K562 (cell line): ENCODE data around the gene XYLB. TPM values are rescaled to one million over a fixed set of nuclear protein-coding genes. Genes with fewer than 3 reads are reported as not detected.
A peak's percentile ranks its signal among the peaks of the same experiment; 100 is the strongest.

Experiments
- BCL6 ChIP-seq: fragments of 250-450 bp; sonication (Bioruptor Pico); IDR thresholded peaks from 2 replicates; pipeline ENCODE4 v1.4.0; 2020
- BRF1 ChIP-seq: IDR thresholded peaks from 3 replicates; pipeline ENCODE4 v1.6.1; 2011; ENCODE audit warnings: borderline replicate concordance, mild to moderate bottlenecking; ENCODE audit not compliant: insufficient read length; ENCODE audit errors: extremely low read depth
- CREB1 ChIP-seq, 2 experiments: sonication (generic) in 1 of 2; formaldehyde crosslinking in 1 of 2; IDR thresholded peaks; 2 replicates each; pipeline versions ENCODE4 v1.6.1 to v1.8.0; 2012 to 2022; ENCODE audit warnings: inconsistent platforms in 1 of 2, mild to moderate bottlenecking in 1 of 2, missing genetic modification reagents in 1 of 2, moderate library complexity in 1 of 2
- DMBX1 ChIP-seq: fragments of 250-450 bp; sonication (Bioruptor Pico); IDR thresholded peaks from 2 replicates; pipeline ENCODE4 v1.8.0; 2022; ENCODE audit warnings: inconsistent platforms, mild to moderate bottlenecking, moderate library complexity, borderline replicate concordance
- ELF1 ChIP-seq: fragments of 200-800 bp; sonication (Bioruptor generic); IDR thresholded peaks from 2 replicates; pipeline ENCODE4 v1.6.1; 2016; ENCODE audit warnings: missing genetic modification characterization, missing compliant biosample characterization
- FOXK1 ChIP-seq: sonication (generic); formaldehyde crosslinking; IDR thresholded peaks from 2 replicates; pipeline ENCODE4 v1.8.0; 2022; ENCODE audit warnings: missing genetic modification reagents, mild to moderate bottlenecking, borderline replicate concordance
- MAFK ChIP-seq: IDR thresholded peaks from 2 replicates; pipeline ENCODE4 v1.6.1; 2011; ENCODE audit warnings: low read length, improper control_type of control experiment
- MYNN ChIP-seq, 2 experiments: sonication (generic); formaldehyde crosslinking in 1 of 2; IDR thresholded peaks; 2 replicates each; pipeline versions ENCODE4 v1.5.0 to v1.6.1; 2016 to 2020; ENCODE audit warnings: antibody characterized with exemption in 1 of 2, missing genetic modification reagents in 1 of 2
- NR2C1 ChIP-seq, 2 experiments: fragments of 450-650 bp; IDR thresholded peaks; 2 replicates each; pipeline ENCODE4 v1.6.1; 2017; ENCODE audit warnings: mild to moderate bottlenecking in 2 of 2, antibody characterized with exemption in 1 of 2, inconsistent platforms in 1 of 2, missing compliant biosample characterization in 1 of 2, missing genetic modification characterization in 1 of 2
- SIRT6 ChIP-seq: IDR thresholded peaks from one replicate; pipeline ENCODE4 v1.6.1; 2012; ENCODE audit warnings: low read depth, mild to moderate bottlenecking, control low read depth, inconsistent platforms, low read length, moderate library complexity
- ZBTB11 ChIP-seq, 3 experiments: fragments of 200-800 bp in 1 of 3; fragments of 250-450 bp in 1 of 3; fragments of 450-650 bp in 1 of 3; sonication (Bioruptor Pico) in 1 of 3; sonication (Bioruptor generic) in 1 of 3; formaldehyde crosslinking in 1 of 3; IDR thresholded peaks; 2 replicates each; pipeline versions ENCODE4 v1.6.1 to v1.8.0; 2016 to 2022; ENCODE audit warnings: mild to moderate bottlenecking in 2 of 3, missing genetic modification characterization in 2 of 3, missing compliant biosample characterization in 1 of 3, moderate library complexity in 1 of 3
- ZC3H8 ChIP-seq: fragments of 450-650 bp; IDR thresholded peaks from 2 replicates; pipeline ENCODE4 v1.6.1; 2017
- ZFP36 ChIP-seq: fragments of 150-350 bp; IDR thresholded peaks from 2 replicates; pipeline ENCODE4 v1.6.1; 2018; ENCODE audit warnings: low read length, low read depth; ENCODE audit not compliant: partially characterized antibody
- ZNF143 ChIP-seq: sonication (generic); formaldehyde crosslinking; IDR thresholded peaks from 2 replicates; pipeline ENCODE4 v1.9.0; 2022; ENCODE audit warnings: mild to moderate bottlenecking, missing genetic modification reagents
- ZNF347 ChIP-seq: fragments of 450-650 bp; formaldehyde crosslinking; IDR thresholded peaks from 2 replicates; pipeline ENCODE4 v1.4.0; 2020; ENCODE audit warnings: low read depth, mild to moderate bottlenecking, moderate library complexity
- polyA plus RNA-seq, 8 experiments: library from polyadenylated mRNA; depleted of rRNA in 4 of 8; stranded (reverse) in 5 of 8; unstranded in 3 of 8; fragments of >200 nt; fragmentation: Nextera tagmentation in 2 of 8; fragmentation: Illumina TruSeq in 1 of 8; extraction: Ambion mirVana in 2 of 8; extraction: Trizol in 1 of 8; gene quantifications; 2 replicates each; pipeline versions ENCODE4 v1.2.1 to v1.2.3, GENCODE V29; 2011 to 2014; ENCODE audit warnings: inconsistent platforms in 1 of 8, missing spikeins in 1 of 8
- total RNA-seq, 7 experiments: library from RNA; depleted of rRNA in 6 of 7; stranded (reverse); fragments of >200 nt in 6 of 7; fragmentation: Illumina TruSeq in 2 of 7; extraction: Trizol in 2 of 7; gene quantifications; 2 replicates each; pipeline versions ENCODE4 v1.2.1 to v1.2.3, GENCODE V29; 2011 to 2021; ENCODE audit warnings: low replicate concordance in 1 of 7
- TF ChIP-seq, protein P1 (sequence below): fragments of 450-650 bp; IDR thresholded peaks from 2 replicates; pipeline ENCODE4 v1.6.1; 2017; ENCODE audit warnings: antibody characterized with exemption, mild to moderate bottlenecking
- TF ChIP-seq, protein P2 (sequence below), 2 experiments: fragments of 200-800 bp in 1 of 2; sonication (Bioruptor generic) in 1 of 2; sonication (generic) in 1 of 2; formaldehyde crosslinking in 1 of 2; IDR thresholded peaks in 1 of 2; conservative IDR thresholded peaks in 1 of 2; 2 replicates each; pipeline versions ENCODE4 v1.5.0 to v1.6.1; 2016 to 2020; ENCODE audit warnings: missing compliant biosample characterization in 1 of 2, missing genetic modification characterization in 1 of 2, missing genetic modification reagents in 1 of 2

The XYLB gene
- total and polyA plus RNA-seq, 9 of the 15 experiments (the other 6 are each of a cell fraction or from before 2014, with no cell fraction given): 4.0 to 20.2 (median 13.2) TPM

GRCh38 chr3:38453913-38454177 is 107.3 kb downstream of the XYLB start (continued):
- TF ChIP-seq, protein P1, sequence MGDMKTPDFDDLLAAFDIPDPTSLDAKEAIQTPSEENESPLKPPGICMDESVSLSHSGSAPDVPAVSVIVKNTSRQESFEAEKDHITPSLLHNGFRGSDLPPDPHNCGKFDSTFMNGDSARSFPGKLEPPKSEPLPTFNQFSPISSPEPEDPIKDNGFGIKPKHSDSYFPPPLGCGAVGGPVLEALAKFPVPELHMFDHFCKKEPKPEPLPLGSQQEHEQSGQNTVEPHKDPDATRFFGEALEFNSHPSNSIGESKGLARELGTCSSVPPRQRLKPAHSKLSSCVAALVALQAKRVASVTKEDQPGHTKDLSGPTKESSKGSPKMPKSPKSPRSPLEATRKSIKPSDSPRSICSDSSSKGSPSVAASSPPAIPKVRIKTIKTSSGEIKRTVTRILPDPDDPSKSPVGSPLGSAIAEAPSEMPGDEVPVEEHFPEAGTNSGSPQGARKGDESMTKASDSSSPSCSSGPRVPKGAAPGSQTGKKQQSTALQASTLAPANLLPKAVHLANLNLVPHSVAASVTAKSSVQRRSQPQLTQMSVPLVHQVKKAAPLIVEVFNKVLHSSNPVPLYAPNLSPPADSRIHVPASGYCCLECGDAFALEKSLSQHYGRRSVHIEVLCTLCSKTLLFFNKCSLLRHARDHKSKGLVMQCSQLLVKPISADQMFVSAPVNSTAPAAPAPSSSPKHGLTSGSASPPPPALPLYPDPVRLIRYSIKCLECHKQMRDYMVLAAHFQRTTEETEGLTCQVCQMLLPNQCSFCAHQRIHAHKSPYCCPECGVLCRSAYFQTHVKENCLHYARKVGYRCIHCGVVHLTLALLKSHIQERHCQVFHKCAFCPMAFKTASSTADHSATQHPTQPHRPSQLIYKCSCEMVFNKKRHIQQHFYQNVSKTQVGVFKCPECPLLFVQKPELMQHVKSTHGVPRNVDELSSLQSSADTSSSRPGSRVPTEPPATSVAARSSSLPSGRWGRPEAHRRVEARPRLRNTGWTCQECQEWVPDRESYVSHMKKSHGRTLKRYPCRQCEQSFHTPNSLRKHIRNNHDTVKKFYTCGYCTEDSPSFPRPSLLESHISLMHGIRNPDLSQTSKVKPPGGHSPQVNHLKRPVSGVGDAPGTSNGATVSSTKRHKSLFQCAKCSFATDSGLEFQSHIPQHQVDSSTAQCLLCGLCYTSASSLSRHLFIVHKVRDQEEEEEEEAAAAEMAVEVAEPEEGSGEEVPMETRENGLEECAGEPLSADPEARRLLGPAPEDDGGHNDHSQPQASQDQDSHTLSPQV: 0 out of 2 replicates have a peak, but pooled peaks have one; percentile 13
- no peak for TF ChIP-seq BRF1
- TF ChIP-seq CREB1 (IDR thresholded peaks at IDR 0.05): no peak
- no peak for TF ChIP-seq CREB1 (CRISPR knock-in tag; IDR thresholded peaks at IDR 0.05)
- TF ChIP-seq ZNF347 (CRISPR knock-in tag): no peak
- no peak for TF ChIP-seq SIRT6
- no peak for TF ChIP-seq BCL6
- TF ChIP-seq, protein P2, sequence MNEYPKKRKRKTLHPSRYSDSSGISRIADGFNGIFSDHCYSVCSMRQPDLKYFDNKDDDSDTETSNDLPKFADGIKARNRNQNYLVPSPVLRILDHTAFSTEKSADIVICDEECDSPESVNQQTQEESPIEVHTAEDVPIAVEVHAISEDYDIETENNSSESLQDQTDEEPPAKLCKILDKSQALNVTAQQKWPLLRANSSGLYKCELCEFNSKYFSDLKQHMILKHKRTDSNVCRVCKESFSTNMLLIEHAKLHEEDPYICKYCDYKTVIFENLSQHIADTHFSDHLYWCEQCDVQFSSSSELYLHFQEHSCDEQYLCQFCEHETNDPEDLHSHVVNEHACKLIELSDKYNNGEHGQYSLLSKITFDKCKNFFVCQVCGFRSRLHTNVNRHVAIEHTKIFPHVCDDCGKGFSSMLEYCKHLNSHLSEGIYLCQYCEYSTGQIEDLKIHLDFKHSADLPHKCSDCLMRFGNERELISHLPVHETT (CRISPR knock-in tag; conservative IDR thresholded peaks at IDR 0.05 in 1 of 2, IDR thresholded peaks at IDR 0.05 in 1 of 2): peak in 1 of 2 experiments; percentile 88; a peak in 2 of 4 replicates
- TF ChIP-seq ZNF143 (CRISPR knock-in tag): no peak
- no peak for TF ChIP-seq FOXK1
- 0 out of 6 replicates have a peak, but pooled peaks of 1 of the 3 experiments have one; percentile 49 for TF ChIP-seq ZBTB11 (CRISPR knock-in tag; IDR thresholded peaks at IDR 0.05)
- no peak for TF ChIP-seq ZC3H8
- TF ChIP-seq DMBX1: no peak
- no peak for TF ChIP-seq MYNN (IDR thresholded peaks at IDR 0.05)
- TF ChIP-seq MYNN (CRISPR knock-in tag; IDR thresholded peaks at IDR 0.05): no peak
- TF ChIP-seq ELF1 (tag): peak; percentile 75; the same call in 1 of the 2 replicates
- TF ChIP-seq MAFK: no peak
- TF ChIP-seq NR2C1 (IDR thresholded peaks at IDR 0.05): no peak
- no peak for TF ChIP-seq NR2C1 (tag; IDR thresholded peaks at IDR 0.05)
- no peak for TF ChIP-seq ZFP36
